Vagina (tissue), 2 donors: ENCODE measurements around the gene AQP9.

ENCODE experiments used
- CTCF ChIP-seq, 3 experiments: fragments of 450-650 bp in 2 of 3; fragments of 200-600 bp in 1 of 3; sonication (generic) in 1 of 3; IDR thresholded peaks; one replicate each; pipeline ENCODE4 v1.5.1; 2017 to 2019; ENCODE audit warnings: antibody characterized with exemption in 3 of 3, mild to moderate bottlenecking in 2 of 3, moderate library complexity in 2 of 3
- POLR2A ChIP-seq, 2 donors: fragments of 450-650 bp; IDR thresholded peaks; one replicate each; pipeline ENCODE4 v1.6.1; 2017; ENCODE audit warnings: antibody characterized with exemption in 2 of 2, mild to moderate bottlenecking in 2 of 2, moderate library complexity in 2 of 2
- POLR2AphosphoS5 ChIP-seq, 2 donors: sonication (generic); formaldehyde crosslinking; IDR thresholded peaks; one replicate each; pipeline ENCODE4 v1.9.0; 2017; ENCODE audit warnings: antibody characterized with exemption in 2 of 2, mild to moderate bottlenecking in 2 of 2, low read depth in 1 of 2; ENCODE audit not compliant: insufficient read depth in 1 of 2

- TF ChIP-seq POLR2AphosphoS5 (IDR thresholded peaks at IDR 0.05; ENCODE audit: insufficient read depth in 1 of 2, low read depth in 1 of 2) (no peak), CTCF (IDR thresholded peaks at IDR 0.05) (no peak), POLR2A (IDR thresholded peaks at IDR 0.05) (no peak)
Measured at GRCh38 chr15:58169934-58170333, 31.8 kb downstream of the AQP9 start.
